ENCODE data around the gene COLEC11. TPM values are rescaled to one million over a fixed set of nuclear protein-coding genes. Genes with fewer than 3 reads are reported as not detected.

The COLEC11 gene
- total and polyA plus RNA-seq, 2 of the 13 experiments (the other 11 are each of a cell fraction or from before 2014, with no cell fraction given), result 1.5 to 3.0 TPM

DNA sequence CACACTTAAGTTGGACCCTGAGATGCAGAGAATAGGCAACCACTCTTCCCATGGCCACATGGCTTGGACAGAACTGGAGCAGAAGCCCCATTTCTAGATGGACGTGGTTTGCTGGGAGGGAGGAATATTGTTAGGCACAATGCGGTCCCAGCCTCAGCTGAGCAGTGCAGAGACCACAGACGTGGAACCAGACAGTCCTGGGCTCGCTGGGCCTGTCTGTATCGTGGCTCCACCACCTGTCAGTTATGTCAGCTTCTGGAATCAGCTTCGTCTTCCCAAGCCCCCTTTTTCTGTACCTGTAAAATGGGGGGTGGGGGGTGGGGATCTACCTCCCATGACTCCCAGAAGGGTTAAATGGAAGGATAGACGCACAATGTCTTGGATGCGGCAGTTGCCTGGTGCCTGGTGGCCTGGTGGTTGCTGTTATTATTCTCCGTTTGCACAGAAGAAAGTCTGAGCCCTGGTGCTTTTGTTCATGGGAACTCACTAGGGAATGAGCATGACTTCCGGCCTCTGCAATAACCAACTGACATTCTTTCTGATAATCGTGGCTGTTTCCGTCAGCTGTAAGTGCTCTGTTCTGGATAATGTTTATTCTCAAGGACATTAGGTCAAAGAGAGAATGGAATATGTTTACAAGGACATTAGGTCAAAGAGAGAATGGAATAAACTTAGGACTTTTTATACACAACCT, 31.4 kb downstream of the COLEC11 start (continued):
- no peak for TF ChIP-seq GABPA (IDR thresholded peaks at IDR 0.05; ENCODE audit: low read depth, low read length)
- peak; percentile 60; the same call in 1 of the 2 replicates for TF ChIP-seq GABPA (CRISPR knock-in tag; IDR thresholded peaks at IDR 0.05; ENCODE audit: low read depth)
- TF ChIP-seq, protein P1, sequence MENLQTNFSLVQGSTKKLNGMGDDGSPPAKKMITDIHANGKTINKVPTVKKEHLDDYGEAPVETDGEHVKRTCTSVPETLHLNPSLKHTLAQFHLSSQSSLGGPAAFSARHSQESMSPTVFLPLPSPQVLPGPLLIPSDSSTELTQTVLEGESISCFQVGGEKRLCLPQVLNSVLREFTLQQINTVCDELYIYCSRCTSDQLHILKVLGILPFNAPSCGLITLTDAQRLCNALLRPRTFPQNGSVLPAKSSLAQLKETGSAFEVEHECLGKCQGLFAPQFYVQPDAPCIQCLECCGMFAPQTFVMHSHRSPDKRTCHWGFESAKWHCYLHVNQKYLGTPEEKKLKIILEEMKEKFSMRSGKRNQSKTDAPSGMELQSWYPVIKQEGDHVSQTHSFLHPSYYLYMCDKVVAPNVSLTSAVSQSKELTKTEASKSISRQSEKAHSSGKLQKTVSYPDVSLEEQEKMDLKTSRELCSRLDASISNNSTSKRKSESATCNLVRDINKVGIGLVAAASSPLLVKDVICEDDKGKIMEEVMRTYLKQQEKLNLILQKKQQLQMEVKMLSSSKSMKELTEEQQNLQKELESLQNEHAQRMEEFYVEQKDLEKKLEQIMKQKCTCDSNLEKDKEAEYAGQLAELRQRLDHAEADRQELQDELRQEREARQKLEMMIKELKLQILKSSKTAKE (CRISPR knock-in tag; IDR thresholded peaks at IDR 0.05; ENCODE audit: borderline replicate concordance), result no peak
- no peak for TF ChIP-seq GTF2F1 (IDR thresholded peaks at IDR 0.05; ENCODE audit: low read length)
- TF ChIP-seq, protein P2, sequence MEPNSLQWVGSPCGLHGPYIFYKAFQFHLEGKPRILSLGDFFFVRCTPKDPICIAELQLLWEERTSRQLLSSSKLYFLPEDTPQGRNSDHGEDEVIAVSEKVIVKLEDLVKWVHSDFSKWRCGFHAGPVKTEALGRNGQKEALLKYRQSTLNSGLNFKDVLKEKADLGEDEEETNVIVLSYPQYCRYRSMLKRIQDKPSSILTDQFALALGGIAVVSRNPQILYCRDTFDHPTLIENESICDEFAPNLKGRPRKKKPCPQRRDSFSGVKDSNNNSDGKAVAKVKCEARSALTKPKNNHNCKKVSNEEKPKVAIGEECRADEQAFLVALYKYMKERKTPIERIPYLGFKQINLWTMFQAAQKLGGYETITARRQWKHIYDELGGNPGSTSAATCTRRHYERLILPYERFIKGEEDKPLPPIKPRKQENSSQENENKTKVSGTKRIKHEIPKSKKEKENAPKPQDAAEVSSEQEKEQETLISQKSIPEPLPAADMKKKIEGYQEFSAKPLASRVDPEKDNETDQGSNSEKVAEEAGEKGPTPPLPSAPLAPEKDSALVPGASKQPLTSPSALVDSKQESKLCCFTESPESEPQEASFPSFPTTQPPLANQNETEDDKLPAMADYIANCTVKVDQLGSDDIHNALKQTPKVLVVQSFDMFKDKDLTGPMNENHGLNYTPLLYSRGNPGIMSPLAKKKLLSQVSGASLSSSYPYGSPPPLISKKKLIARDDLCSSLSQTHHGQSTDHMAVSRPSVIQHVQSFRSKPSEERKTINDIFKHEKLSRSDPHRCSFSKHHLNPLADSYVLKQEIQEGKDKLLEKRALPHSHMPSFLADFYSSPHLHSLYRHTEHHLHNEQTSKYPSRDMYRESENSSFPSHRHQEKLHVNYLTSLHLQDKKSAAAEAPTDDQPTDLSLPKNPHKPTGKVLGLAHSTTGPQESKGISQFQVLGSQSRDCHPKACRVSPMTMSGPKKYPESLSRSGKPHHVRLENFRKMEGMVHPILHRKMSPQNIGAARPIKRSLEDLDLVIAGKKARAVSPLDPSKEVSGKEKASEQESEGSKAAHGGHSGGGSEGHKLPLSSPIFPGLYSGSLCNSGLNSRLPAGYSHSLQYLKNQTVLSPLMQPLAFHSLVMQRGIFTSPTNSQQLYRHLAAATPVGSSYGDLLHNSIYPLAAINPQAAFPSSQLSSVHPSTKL (CRISPR knock-in tag; IDR thresholded peaks at IDR 0.05), result peak; percentile 45; the same call in 1 of the 2 replicates
- TF ChIP-seq ESRRA (CRISPR knock-in tag; IDR thresholded peaks at IDR 0.05; ENCODE audit: low read depth), result 0 out of 2 replicates have a peak, but pooled peaks have one; percentile 25
- TF ChIP-seq SOX5 (CRISPR knock-in tag; IDR thresholded peaks at IDR 0.05; ENCODE audit: borderline replicate concordance), result peak; percentile 66
- no peak for TF ChIP-seq NAIF1 (CRISPR knock-in tag; IDR thresholded peaks at IDR 0.05; ENCODE audit: borderline replicate concordance)
- no peak for TF ChIP-seq ZNF543 (CRISPR knock-in tag; IDR thresholded peaks at IDR 0.05)
- no peak for TF ChIP-seq ZNF556 (CRISPR knock-in tag; IDR thresholded peaks at IDR 0.05; ENCODE audit: borderline replicate concordance)
- TF ChIP-seq FOXC1 (CRISPR knock-in tag; IDR thresholded peaks at IDR 0.05; ENCODE audit: borderline replicate concordance), result 0 out of 2 replicates have a peak, but pooled peaks have one; percentile 61
- peak; percentile 67 for TF ChIP-seq NR2F6 (IDR thresholded peaks at IDR 0.05)
- TF ChIP-seq NR2F6 (CRISPR knock-in tag; IDR thresholded peaks at IDR 0.05), result 0 out of 2 replicates have a peak, but pooled peaks have one; percentile 27
- TF ChIP-seq SRSF1 (optimal IDR thresholded peaks at IDR 0.05; ENCODE audit: low read depth, low read length), result no peak
- TF ChIP-seq CHD2 (IDR thresholded peaks at IDR 0.05; ENCODE audit: low read depth, low read length), result no peak
- TF ChIP-seq YEATS4 (CRISPR knock-in tag; IDR thresholded peaks at IDR 0.05; ENCODE audit: borderline replicate concordance), result no peak
- peak; percentile 65; the same call in 1 of the 2 replicates for TF ChIP-seq RARA (CRISPR knock-in tag; IDR thresholded peaks at IDR 0.05)
- no peak for TF ChIP-seq ZNF615 (CRISPR knock-in tag; IDR thresholded peaks at IDR 0.05; ENCODE audit: borderline replicate concordance)
- TF ChIP-seq ZFP90 (CRISPR knock-in tag; IDR thresholded peaks at IDR 0.05; ENCODE audit: borderline replicate concordance), result no peak
